Common myeloid progenitor, CD34-positive (primary cell): Measurements from ENCODE around the gene ZRANB3.
"Not testable (repeated sequence)": the region's sequence is repeated elsewhere in the genome, so short reads cannot be mapped to it uniquely, and the experiment has no call there.

Experiments
- CTCF ChIA-PET: fragments of 350-600 bp; sonication (Branson Sonifier 250); formaldehyde crosslinking; loops from one replicate; lab custom pipeline; 2021; ENCODE audit warnings: antibody characterized with exemption; lab: Charles Lee
- POLR2A ChIA-PET: fragments of 350-600 bp; sonication (Branson Sonifier 250); formaldehyde crosslinking; loops from one replicate; lab custom pipeline; 2021; ENCODE audit warnings: antibody characterized with exemption; lab: Charles Lee
- DNase-seq, 3 donors: peaks; one replicate each; pipeline versions ENCODE4 v3.0.0 to v3.0.0-alpha.2; 2013
- H3K27ac ChIP-seq, 2 experiments: 1 replicate in 1 of 2; 2 replicates in 1 of 2; pipeline ENCODE4 v1.7.0; 2013; ENCODE audit warnings: inconsistent platforms in 2 of 2, low read length in 2 of 2, mild to moderate bottlenecking in 2 of 2, low read depth in 1 of 2, moderate library complexity in 1 of 2; ENCODE audit not compliant: severe bottlenecking in 2 of 2, insufficient read depth in 1 of 2, poor library complexity in 1 of 2
- H3K27me3 ChIP-seq, 5 experiments: replicated peaks in 2 of 5; 1 replicate in 3 of 5; 2 replicates in 2 of 5; pipeline versions ENCODE4 v1.6.1 to v1.7.0; 2013; ENCODE audit warnings: low read length in 4 of 5, mild to moderate bottlenecking in 2 of 5, moderate library complexity in 2 of 5, inconsistent platforms in 1 of 5; ENCODE audit not compliant: insufficient read depth in 5 of 5, control insufficient read depth in 4 of 5
- H3K36me3 ChIP-seq, 4 experiments: 1 replicate in 2 of 4; 2 replicates in 2 of 4; pipeline versions ENCODE4 v1.6.1 to v1.7.0; 2013; ENCODE audit warnings: low read length in 3 of 4, control low read depth in 1 of 4, mild to moderate bottlenecking in 1 of 4; ENCODE audit not compliant: control insufficient read depth in 4 of 4, insufficient read depth in 4 of 4
- H3K4me1 ChIP-seq, 4 experiments: 1 replicate in 3 of 4; 2 replicates in 1 of 4; pipeline versions ENCODE4 v1.6.1 to v1.7.1; 2013; ENCODE audit warnings: low read length in 3 of 4, mild to moderate bottlenecking in 3 of 4, control low read depth in 1 of 4, inconsistent platforms in 1 of 4, moderate library complexity in 1 of 4; ENCODE audit not compliant: control insufficient read depth in 4 of 4, insufficient read depth in 4 of 4; ENCODE audit errors: control extremely low read depth in 1 of 4
- H3K4me3 ChIP-seq, 7 experiments: 1 replicate in 4 of 7; 2 replicates in 3 of 7; pipeline versions ENCODE4 v1.5.1 to v1.7.0; 2013; ENCODE audit warnings: mild to moderate bottlenecking in 7 of 7, low read length in 6 of 7, moderate library complexity in 6 of 7, inconsistent platforms in 2 of 7, low read depth in 2 of 7, control low read depth in 1 of 7; ENCODE audit not compliant: insufficient read depth in 4 of 7, control insufficient read depth in 1 of 7; ENCODE audit errors: extremely low read depth in 1 of 7
- H3K9me3 ChIP-seq, 5 experiments: 1 replicate in 4 of 5; 2 replicates in 1 of 5; pipeline versions ENCODE4 v1.6.1 to v1.7.1; 2013; ENCODE audit warnings: low read length in 4 of 5, mild to moderate bottlenecking in 2 of 5, inconsistent platforms in 1 of 5, low read depth in 1 of 5, moderate library complexity in 1 of 5; ENCODE audit not compliant: control insufficient read depth in 4 of 5, insufficient read depth in 2 of 5; ENCODE audit errors: control extremely low read depth in 1 of 5
- WGBS: methylation state at CpG from one replicate; pipeline ENCODE4 v1.1.5; 2013; ENCODE audit not compliant: insufficient coverage; 5-methylcytosine and 5-hydroxymethylcytosine counted together

ZRANB3 gene

DNA sequence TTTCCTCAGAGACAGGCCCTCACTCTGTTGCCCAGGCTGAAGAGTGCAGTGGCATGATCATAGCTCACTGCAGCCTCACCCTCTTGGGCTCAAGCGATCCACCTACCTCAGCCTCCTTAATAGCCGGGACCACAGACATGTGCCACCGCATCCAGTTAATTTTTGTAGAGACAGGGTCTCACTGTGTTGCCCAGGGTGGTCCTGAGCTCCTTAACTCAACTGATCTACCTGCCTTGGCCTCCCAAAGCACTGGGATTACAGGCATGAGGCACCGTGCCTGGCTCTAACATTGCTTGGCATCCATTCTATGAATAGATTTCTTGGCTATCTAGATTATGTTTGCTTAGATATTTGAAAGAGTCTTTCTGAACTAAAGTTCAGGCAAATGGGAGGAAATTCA is 21.9 kb upstream of the ZRANB3 start:
- H3K9me3 ChIP-seq: no peaks in the 10 kb centered on the region
- no peaks in the 10 kb centered on the region for H3K27me3 ChIP-seq
- no peak overlapping the region for H3K4me3 ChIP-seq
- H3K4me1 ChIP-seq: no peaks in the 10 kb centered on the region
- CTCF ChIA-PET: no interaction called here
- peaks cover 3 to 12% (median 4%) of the 10 kb centered on the region in 4 experiments for H3K36me3 ChIP-seq
- H3K27ac ChIP-seq: no peak overlapping the region
- no peak for DNase-seq
- POLR2A ChIA-PET: no interaction called here
- 95% methylated on average over 4 of the region's 4 CpGs for WGBS

DNA sequence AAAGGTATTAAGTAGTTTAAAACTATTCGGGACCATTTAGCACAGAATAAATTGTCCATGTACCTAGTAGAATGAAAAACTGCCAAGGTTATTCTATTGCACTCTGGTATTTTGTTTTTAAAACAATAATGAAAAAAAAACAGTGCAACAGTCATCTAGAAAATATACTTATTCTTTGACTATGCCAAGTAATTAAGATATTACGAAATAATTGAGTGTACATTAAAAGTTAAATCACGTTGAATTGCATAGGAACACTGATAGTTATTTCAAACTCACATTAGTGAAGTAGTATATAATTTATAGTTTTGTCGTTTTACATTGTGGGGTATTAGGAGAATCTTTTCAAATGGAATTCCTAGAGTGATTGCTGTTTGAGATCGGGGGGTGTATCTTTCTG is 20.3 kb upstream of the ZRANB3 start:
- no CpG with 5 or more reads among the region's 5 CpGs for WGBS
- Histone ChIP-seq H3K9me3 (no peaks in the 10 kb centered on the region), H3K4me1 (peaks cover 0 to 1% (median 0%) of the 10 kb centered on the region in 4 experiments), H3K27ac (no peak overlapping the region), H3K36me3 (peaks cover 0 to 9% (median 5%) of the 10 kb centered on the region in 4 experiments), H3K4me3 (no peak overlapping the region), H3K27me3 (no peaks in the 10 kb centered on the region)
- CTCF ChIA-PET: no interaction called here
- POLR2A ChIA-PET: no interaction called here
- DNase-seq: no peak

DNA sequence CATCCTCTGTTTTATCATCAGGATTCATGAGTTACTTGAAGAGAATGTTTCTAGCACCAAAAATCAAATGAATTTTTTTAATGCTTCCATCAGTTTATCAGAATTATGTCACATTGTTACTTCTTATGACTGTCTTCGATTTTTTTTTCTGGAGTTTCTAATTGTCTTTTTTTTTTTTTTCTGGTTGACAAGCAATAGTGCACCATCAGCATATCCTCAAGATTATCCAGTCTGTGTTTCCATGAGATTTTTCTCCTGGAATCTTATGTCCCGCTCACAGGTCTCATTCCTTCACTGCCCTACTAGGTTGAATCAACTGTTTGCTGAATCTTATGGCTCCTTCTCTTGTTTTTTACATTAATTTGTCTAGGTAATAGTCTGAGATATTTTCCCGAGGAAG is 16.3 kb upstream of the ZRANB3 start:
- Histone ChIP-seq H3K36me3 (peaks cover 0 to 5% (median 2%) of the 10 kb centered on the region in 4 experiments), H3K9me3 (no peaks in the 10 kb centered on the region), H3K27me3 (no peaks in the 10 kb centered on the region), H3K4me1 (peaks cover 0 to 6% (median 3%) of the 10 kb centered on the region in 4 experiments), H3K27ac (no peak overlapping the region), H3K4me3 (no peak overlapping the region)
- ChIA-PET CTCF (no interaction called here), POLR2A (no interaction called here)
- WGBS: 100% methylated on average over 2 of the region's 3 CpGs
- DNase-seq: no peak

DNA sequence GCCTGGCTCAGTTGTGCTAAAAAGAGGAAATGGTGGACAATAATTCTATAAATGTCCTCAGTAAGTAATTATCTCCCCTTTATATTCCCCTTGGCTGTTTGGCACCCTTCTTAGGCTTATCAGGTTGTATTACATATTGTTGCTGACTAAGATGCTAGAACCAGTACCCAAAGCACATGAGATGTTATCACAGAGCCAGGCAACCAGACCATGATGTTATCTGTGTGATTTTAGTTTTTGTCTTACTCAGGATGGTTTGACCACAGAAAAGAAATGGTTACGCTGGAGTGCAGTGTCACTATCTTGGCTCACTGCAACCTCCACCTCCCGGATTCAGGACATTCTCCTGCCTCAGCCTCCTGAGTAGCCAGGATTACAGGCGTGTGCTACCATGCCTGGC is 15.4 kb upstream of the ZRANB3 start:
- WGBS: 100% methylated on average over 1 of the region's 3 CpGs
- POLR2A ChIA-PET: no interaction called here

DNA sequence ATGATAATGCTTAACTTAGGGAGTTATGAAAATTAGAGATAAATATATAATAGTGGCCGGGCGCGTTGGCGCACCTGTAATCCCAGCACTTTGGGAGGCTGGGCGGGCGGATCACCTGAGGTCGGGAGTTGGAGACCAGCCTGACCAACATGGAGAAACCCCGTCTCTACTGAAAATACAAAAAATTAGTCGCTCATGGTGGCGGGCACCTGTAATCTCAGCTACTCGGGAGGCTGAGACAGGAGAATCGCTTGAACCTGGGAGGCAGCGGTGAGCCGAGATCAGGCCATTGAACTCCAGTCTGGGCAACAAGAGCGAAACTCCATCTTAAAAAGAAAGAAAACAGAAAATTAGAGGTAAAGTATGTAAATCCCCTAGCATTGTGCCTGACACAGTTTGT is 2.5 kb upstream of the ZRANB3 start:
- H3K27ac ChIP-seq, H3K36me3 ChIP-seq, DNase-seq, H3K27me3 ChIP-seq, H3K9me3 ChIP-seq: not testable (repeated sequence)
- ChIA-PET CTCF (interaction anchor here (1.8 kb wide), 1 partner anchor 40 kb away, joined by 6 read pairs; no protein-coding TSS in a partner anchor), POLR2A (interaction anchor here (0.6 kb wide), 1 partner anchor 1094 kb away, joined by 3 read pairs; no protein-coding TSS in a partner anchor)
- H3K4me1 ChIP-seq: peaks cover 12 to 22% (median 19%) of the 10 kb centered on the region in 4 experiments
- WGBS: 96% methylated on average over 13 of the region's 15 CpGs
- peak overlapping the region in 1 of 7 experiments; percentile 51 for H3K4me3 ChIP-seq

More for the DNA sequence above, 15.4 kb upstream of the ZRANB3 start:
- Histone ChIP-seq H3K27ac (no peak overlapping the region), H3K27me3 (no peaks in the 10 kb centered on the region), H3K4me3 (no peak overlapping the region), H3K36me3 (peaks cover 0 to 7% (median 2%) of the 10 kb centered on the region in 4 experiments), H3K9me3 (no peaks in the 10 kb centered on the region), H3K4me1 (peaks cover 0 to 6% (median 3%) of the 10 kb centered on the region in 4 experiments)
- DNase-seq: peak in 2 of 3 donors; percentile 11 to 40
- CTCF ChIA-PET: no interaction called here

DNA sequence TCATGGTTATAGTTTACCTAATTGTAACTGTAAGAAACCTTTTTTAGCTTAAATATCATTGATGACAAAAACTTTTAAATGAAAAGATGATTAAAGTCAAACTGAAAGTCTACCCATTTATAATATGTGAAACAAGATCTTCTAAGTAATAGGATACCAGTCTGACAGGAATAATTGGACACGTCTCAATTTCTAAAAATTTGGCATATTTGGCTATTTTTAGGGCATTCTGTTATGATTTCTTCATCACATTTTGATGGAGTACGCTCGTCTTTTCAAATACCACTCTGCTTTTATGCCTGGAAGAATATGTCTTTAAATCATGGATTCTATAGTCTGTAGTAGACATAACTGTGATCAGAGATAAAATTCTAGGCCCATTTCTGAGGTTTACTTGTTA is 1.6 kb upstream of the ZRANB3 start:
- WGBS: 100% methylated on average over 2 of the region's 3 CpGs
- CTCF ChIA-PET: interaction anchor here (0.8 to 1.8 kb wide), 3 partner anchors 8 to 208 kb away, joined by 3 to 6 read pairs (median 3); no protein-coding TSS in a partner anchor
- H3K27ac ChIP-seq: peak overlapping the region; percentile 70 to 97

DNA sequence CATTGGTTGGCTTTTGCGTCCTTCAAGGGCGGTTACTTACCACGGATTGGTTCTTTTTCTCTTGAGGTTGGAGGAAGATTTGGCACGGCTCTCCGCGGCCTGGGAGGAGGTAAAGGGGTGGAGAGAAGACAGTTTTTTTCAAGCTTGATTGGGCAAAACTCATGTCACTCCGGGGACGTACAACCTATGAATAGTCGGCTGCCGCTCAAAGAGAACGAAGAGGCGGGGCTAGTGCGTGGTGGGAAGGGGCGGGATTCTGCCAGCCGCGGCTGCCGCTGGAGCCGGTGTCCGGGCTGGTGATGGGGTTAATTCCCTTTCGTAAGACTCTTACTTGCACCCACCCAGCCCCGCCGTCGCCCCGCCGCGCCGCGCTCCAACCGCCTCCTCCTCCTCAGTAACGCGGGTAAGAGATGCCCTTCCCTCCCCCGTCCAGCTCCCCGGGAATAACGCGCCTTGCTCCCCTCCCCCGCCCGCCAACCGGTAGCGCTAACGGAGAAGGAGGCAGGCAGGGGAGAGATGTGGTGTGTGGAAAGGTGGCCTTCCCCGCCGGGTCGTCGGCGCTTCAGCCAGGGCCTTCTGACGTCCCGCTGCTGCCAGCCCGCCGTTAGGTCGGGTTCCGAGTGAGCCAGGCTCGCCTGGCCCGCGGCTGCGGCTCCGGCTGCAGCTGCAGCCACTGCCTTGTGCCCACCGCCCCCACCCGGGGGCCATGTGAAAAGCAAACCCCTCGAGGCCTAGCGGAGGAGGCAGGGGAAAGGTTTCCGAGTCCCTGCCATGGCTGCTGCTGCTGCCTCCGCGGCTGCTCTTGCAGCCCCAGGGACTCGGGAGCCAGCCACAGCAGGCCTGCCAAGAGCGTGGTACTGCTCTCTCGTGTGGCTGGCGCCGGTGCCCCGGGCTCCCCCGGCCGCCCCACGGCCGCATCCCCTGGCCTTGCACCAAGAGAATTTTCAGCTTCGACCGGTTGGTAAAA is 496 bp upstream of the ZRANB3 start, which contains the start of gene R3HDM1:
R3HDM1 (plus strand) TSS at position 254 of the 967 bp plus-strand sequence. CDS start 73,362 bp downstream, outside the sequence.
- Histone ChIP-seq H3K27me3 (no peaks in the 10 kb centered on the region), H3K27ac (peak within 1 kb of the TSS; percentile 94 to 97), H3K9me3 (no peaks in the 10 kb centered on the region), H3K4me1 (peaks cover 12 to 25% (median 19%) of the 10 kb centered on the region in 4 experiments), H3K36me3 (no peaks in the 10 kb centered on the region), H3K4me3 (peak within 1 kb of the TSS; percentile 81 to 99 (median 88))
- 0% methylated on average over 51 of the region's 75 CpGs for WGBS
- peak; percentile 100 for DNase-seq
- POLR2A ChIA-PET: no interaction called here
- CTCF ChIA-PET: interaction anchor here (0.8 to 1.8 kb wide), 4 partner anchors 9 to 209 kb away, joined by 3 to 6 read pairs (median 3); no protein-coding TSS in a partner anchor

More for the DNA sequence above, 1.6 kb upstream of the ZRANB3 start:
- DNase-seq: no peak
- H3K27me3 ChIP-seq: no peaks in the 10 kb centered on the region
- H3K9me3 ChIP-seq: no peaks in the 10 kb centered on the region
- H3K36me3 ChIP-seq: no peaks in the 10 kb centered on the region
- POLR2A ChIA-PET: no interaction called here
- H3K4me3 ChIP-seq: peak overlapping the region in 5 of 7 experiments; percentile 14 to 99 (median 88)
- H3K4me1 ChIP-seq: peaks cover 12 to 25% (median 19%) of the 10 kb centered on the region in 4 experiments
